ENCODE measurements around the gene ASF1B.

DNA sequence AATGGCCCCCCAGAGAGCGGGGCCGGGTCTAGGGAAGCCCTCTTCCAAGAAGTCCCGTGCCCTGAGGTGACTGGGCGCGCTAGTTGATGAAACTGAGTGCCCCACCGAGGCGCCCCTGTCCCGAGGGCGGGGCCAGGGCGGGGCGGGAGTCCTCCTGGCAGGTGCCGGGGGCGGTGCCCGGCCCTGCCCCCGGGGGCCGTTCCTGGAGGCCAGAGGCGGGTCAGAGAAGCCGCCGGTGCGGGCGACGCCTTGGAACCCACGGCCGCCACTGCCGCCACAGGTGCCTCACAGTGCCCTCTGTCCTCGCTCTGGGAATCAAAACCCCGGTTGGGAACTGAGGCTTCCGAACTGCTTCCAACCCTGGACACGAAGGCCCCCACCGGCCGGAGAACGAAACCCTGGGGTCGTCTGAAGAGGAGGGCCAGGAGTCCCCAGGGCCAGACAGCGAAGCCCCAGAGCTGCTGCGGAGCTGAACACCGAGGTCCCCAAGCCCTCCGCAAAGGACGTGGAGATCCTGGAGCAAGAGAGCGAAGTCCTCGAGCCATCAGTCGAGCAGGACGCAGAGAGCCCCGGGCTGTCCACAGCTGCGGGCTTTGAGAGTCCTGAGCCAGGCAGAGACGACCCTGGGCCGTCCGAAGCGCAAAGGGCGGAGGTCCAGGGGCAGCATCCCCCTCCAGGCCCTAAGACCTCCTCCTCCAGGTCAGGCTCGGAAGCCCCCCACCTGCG lies 63.7 kb downstream of the ASF1B start, which contains the start of gene MISP3:
- TF ChIP-seq CTCF (conservative IDR thresholded peaks at IDR 0.05) (no peak), ZFX (IDR thresholded peaks at IDR 0.05) (no peak)
